Astrocyte of the hippocampus (primary cell): ENCODE results near the gene CREB3L1.

ENCODE experiments used
- DNase-seq: peaks from one replicate; pipeline ENCODE4 v3.0.0; 2011; ENCODE audit warnings: low read depth, low spot score

Gene CREB3L1

DNA sequence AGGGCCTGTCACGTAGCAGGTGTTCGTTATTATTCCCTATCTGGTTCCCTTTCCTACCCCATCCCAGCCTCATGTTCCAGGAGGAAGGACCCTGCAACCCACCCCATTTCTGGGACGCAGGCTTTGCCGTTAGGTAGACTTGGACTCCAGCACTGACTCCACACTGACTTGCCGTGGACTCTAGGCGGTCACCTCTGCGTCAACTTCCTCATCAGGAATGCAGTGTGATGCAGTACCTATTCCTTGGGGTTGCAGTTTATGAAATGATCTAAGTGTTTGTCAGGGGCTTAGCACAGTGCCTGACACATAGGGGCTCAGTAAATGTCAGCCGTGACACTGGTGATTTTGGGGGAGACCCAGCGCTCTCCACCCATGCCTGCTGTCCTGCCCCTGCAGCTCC lies 86.6 kb downstream of the CREB3L1 start:
- no peak for DNase-seq

DNA sequence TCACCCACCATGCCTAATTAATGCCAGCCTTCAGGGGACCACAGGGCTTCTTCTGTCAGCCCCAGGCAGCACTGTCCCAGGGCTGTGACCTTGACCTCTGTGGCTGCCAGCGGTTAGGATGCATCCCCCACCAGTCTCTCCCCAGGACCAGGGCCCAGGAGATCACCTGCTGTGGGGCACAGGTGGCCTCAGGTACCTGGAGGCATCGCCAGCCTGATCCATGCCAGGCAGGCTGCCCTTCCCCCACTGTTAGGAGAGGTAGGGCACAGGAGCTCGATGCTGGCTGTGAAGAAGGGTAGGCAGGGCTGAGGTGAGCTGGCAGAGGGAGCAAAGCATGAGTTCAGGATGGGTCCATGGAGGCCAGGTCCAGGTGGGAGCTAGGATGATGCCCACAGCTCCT lies 87.3 kb downstream of the CREB3L1 start:
- no peak for DNase-seq

DNA sequence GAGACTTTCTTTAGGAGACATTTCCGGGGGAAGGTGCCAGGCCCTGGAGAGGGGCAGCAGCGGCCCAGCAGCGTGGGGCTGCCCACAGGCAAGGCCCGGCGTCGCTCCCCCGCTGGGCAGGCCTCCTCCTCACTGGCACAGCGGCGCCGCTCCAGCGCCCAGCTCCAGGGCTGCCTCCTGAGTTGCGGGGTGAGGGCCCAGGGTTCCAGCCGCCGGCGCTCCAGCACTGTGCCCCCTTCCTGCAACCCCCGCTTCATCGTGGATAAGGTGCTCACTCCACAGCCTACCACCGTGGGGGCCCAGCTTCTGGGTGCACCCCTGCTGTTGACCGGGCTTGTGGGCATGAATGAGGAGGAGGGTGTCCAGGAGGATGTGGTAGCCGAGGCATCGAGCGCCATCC lies 88.8 kb downstream of the CREB3L1 start:
- DNase-seq: no peak

DNA sequence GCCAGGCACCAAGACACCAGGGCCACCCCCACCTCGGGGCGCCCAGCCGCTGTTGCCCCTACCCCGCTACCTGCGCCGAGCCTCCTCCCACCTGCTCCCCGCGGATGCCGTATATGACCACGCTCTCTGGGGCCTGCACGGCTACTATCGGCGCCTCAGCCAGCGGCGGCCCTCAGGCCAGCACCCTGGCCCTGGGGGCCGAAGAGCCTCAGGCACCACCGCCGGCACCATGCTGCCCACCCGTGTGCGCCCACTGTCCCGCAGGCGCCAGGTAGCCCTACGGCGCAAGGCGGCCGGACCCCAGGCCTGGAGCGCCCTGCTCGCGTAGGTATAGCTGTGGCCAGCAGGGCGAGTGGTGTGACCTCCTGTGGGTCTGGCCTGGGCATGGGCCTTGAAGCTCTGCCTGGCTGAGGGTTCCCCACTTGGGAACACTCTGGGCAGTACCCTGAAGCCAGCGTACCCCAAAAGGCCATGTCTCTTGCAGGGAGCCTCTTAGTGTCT lies 89.2 kb downstream of the CREB3L1 start:
- no peak for DNase-seq

DNA sequence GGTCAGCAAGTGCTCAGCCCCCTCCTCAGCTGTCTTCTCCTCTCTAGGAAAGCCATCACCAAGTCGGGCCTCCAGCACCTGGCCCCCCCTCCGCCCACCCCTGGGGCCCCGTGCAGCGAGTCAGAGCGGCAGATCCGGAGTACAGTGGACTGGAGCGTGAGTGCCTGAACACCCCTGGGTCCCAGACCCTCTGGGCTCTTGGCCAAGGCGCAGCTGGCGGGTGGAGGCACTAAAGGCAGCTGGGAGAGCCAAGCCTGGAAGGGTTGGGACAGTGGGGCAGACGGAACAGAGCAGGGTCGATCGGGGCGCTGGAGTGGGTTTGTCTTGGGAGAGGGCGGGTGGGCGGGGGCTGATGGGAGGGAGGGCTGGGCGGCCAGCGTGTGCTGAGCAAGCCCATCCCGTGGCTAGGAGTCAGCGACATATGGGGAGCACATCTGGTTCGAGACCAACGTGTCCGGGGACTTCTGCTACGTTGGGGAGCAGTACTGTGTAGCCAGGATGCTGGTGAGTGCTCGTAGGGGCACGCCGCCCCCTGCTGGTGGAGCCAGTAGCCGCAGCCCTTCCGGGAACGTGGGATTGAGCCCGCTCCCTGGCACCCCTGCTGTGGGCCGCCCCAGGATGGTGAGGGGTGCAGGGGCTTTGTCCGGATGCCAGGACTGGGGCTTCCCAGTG lies 89.9 kb downstream of the CREB3L1 start:
- peak; percentile 74 for DNase-seq

DNA sequence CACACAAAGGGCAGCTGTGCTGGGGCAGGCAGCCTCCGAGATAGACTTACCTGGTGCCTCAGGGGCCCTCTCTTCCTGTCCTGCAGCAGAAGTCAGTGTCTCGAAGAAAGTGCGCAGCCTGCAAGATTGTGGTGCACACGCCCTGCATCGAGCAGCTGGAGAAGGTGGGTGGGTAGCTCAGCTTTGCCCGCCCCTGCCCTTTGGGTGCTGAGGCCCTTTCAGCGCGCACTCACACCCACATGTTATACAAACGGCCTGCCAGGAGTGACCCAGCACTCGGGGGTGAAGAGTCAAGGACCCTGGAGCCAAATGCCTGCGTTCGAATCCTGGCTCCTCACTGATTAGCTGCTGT lies 90.4 kb downstream of the CREB3L1 start:
- DNase-seq: no peak

DNA sequence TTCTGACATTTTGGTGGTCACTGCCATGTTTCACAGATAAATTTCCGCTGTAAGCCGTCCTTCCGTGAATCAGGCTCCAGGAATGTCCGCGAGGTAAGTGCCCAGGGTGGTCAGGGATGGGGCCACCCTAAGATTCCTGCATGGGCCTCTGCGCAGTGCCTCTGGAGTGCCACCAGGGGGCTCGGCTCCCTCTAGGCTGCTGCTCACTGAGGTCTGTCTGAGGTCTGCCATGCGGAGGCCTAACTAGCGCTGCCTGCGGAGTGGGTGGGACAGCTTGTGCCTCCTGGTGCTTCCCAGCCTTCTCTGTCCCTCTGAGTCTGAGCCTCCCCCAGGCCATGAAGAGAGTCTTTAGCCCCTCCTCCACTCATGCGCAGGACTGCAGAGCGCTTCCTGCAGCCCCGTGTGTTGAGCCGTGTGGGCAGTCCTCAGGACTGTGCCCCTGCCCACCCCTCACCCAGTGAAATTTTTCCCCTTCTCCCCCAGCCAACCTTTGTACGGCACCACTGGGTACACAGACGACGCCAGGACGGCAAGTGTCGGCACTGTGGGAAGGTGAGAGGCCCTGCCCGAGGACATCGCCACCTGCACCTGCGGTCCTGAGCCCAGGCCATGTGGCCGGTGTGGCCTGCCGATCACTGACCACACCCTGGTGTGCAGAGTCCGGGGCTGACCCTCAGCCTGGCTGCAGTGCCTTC lies 92.1 kb downstream of the CREB3L1 start:
- peak; percentile 90 for DNase-seq

DNA sequence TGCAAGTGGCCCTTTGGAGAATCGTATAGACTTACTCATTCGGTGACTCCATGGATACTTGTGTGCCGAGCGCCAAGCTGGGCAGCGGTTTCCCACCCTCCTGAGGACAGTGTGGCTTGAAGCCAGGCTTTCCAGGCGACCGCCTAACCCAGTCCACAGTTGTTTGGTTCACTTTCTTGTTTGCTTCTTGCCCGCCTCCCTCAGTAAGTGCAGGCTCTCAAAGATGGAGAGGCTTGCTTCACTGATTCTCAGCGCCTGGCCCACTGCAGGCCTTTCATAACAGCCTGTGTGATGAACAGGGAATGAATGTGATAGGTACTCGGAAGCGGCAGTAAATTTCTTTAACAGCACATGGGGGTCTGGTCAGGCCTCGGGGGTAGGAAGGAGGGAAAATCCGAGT lies 92.8 kb downstream of the CREB3L1 start:
- no peak for DNase-seq
